H1 (cell line): ENCODE results near the gene ZNF358. TPM values are rescaled to one million over a fixed set of nuclear protein-coding genes. Genes with fewer than 3 reads are reported as not detected.

Experiments used
- ASH2L ChIP-seq: fragments of 200-600, 300-600 bp; sonication (generic); IDR thresholded peaks from one replicate; pipeline ENCODE4 v1.7.1; 2017; ENCODE audit warnings: low read length
- CBX5 ChIP-seq: fragments of 300-800, 300-1000 bp; sonication (generic); IDR thresholded peaks from 2 replicates; pipeline ENCODE4 v1.7.1; 2016; ENCODE audit warnings: antibody characterized with exemption, low read length, low read depth
- CHD2 ChIP-seq: IDR thresholded peaks from 2 replicates; pipeline ENCODE4 v1.6.1; 2012; ENCODE audit warnings: low read length, improper control_type of control experiment
- CTBP2 ChIP-seq: IDR thresholded peaks from 2 replicates; pipeline ENCODE4 v1.7.0; 2011; ENCODE audit warnings: borderline replicate concordance, mild to moderate bottlenecking, moderate library complexity, mixed read lengths, low read length; ENCODE audit not compliant: insufficient read depth, insufficient read length
- EZH2 ChIP-seq: fragments of 200-600 bp; sonication (generic); IDR thresholded peaks from 2 replicates; pipeline ENCODE4 v1.7.1; 2012; ENCODE audit warnings: low read depth, mild to moderate bottlenecking, moderate library complexity, low read length, inconsistent platforms; ENCODE audit not compliant: severe bottlenecking
- HDAC2 ChIP-seq, 2 experiments: fragments of 300-600 bp in 1 of 2; sonication (generic) in 1 of 2; IDR thresholded peaks; 2 replicates each; pipeline ENCODE4 v1.6.1; 2011 to 2012; ENCODE audit warnings: low read depth in 2 of 2, low read length in 2 of 2, mild to moderate bottlenecking in 2 of 2, moderate library complexity in 2 of 2, borderline replicate concordance in 1 of 2, inconsistent platforms in 1 of 2
- JUND ChIP-seq: IDR thresholded peaks from 2 replicates; pipeline ENCODE4 v1.6.1; 2011; ENCODE audit warnings: mild to moderate bottlenecking, improper control_type of control experiment, low read length
- KDM1A ChIP-seq: fragments of 200-600, 300-600 bp; sonication (generic); IDR thresholded peaks from 2 replicates; pipeline ENCODE4 v1.7.1; 2016; ENCODE audit warnings: mild to moderate bottlenecking, low read length, borderline replicate concordance
- KDM4A ChIP-seq: IDR thresholded peaks from one replicate; pipeline ENCODE4 v1.7.1; 2012; ENCODE audit warnings: low read depth, mild to moderate bottlenecking, moderate library complexity, low read length, inconsistent platforms; ENCODE audit not compliant: severe bottlenecking
- MAFK ChIP-seq: IDR thresholded peaks from 2 replicates; pipeline ENCODE4 v1.6.1; 2012; ENCODE audit warnings: low read depth, mild to moderate bottlenecking, improper control_type of control experiment, low read length
- PHF8 ChIP-seq: fragments of 200-600 bp; sonication (generic); conservative IDR thresholded peaks from 2 replicates; pipeline ENCODE4 v1.7.1; 2012; ENCODE audit warnings: low read depth, mild to moderate bottlenecking, inconsistent platforms, low read length, moderate library complexity
- RFX5 ChIP-seq: IDR thresholded peaks from 2 replicates; pipeline ENCODE4 v1.6.1; 2011; ENCODE audit warnings: low read depth, low read length, improper control_type of control experiment, borderline replicate concordance
- SAP30 ChIP-seq: fragments of 300-600 bp; sonication (generic); IDR thresholded peaks from 2 replicates; pipeline ENCODE4 v1.7.1; 2012; ENCODE audit warnings: low read length, moderate library complexity, mild to moderate bottlenecking, inconsistent platforms; ENCODE audit not compliant: insufficient read depth, insufficient replicate concordance
- SIRT6 ChIP-seq: IDR thresholded peaks from one replicate; pipeline ENCODE4 v1.7.1; 2012; ENCODE audit warnings: low read length, inconsistent platforms
- SIX5 ChIP-seq: IDR thresholded peaks from 2 replicates; pipeline ENCODE4 v1.6.1; 2011; ENCODE audit warnings: mild to moderate bottlenecking, low read depth, low read length
- SP2 ChIP-seq: IDR thresholded peaks from 2 replicates; pipeline ENCODE4 v1.6.1; 2012; ENCODE audit warnings: mild to moderate bottlenecking, low read length, inconsistent platforms
- SUZ12 ChIP-seq: fragments of 200-600 bp; sonication (generic); IDR thresholded peaks from 2 replicates; pipeline ENCODE4 v1.6.1; 2012; ENCODE audit warnings: mild to moderate bottlenecking, inconsistent platforms, low read length, moderate library complexity, mixed read lengths
- TBP ChIP-seq: IDR thresholded peaks from 2 replicates; pipeline ENCODE4 v1.6.1; 2011; ENCODE audit warnings: low read depth, low read length, improper control_type of control experiment
- USF2 ChIP-seq: IDR thresholded peaks from 2 replicates; pipeline ENCODE4 v1.6.1; 2011; ENCODE audit warnings: low read length, improper control_type of control experiment
- polyA plus RNA-seq, 7 experiments: library from polyadenylated mRNA; depleted of rRNA in 3 of 7; stranded (reverse) in 5 of 7; unstranded in 2 of 7; fragments of >200 nt in 5 of 7; fragments of 200-250 nt in 2 of 7; gene quantifications; 1 replicate in 5 of 7; 2 replicates in 1 of 7; 4 replicates in 1 of 7; pipeline versions ENCODE4 v1.2.1 to v1.2.3, GENCODE V29; 2011 to 2013; ENCODE audit warnings: missing spikeins in 2 of 7, mixed read lengths in 2 of 7
- total RNA-seq: library from RNA; stranded (reverse); fragmentation: NEBNext Ultra II Directional; extraction: Animal tissue kit (Norgen Biotek cat#: 25700); gene quantifications from 2 replicates; pipeline ENCODE4 v1.2.1, GENCODE V29; 2021
- TF ChIP-seq, protein P1 (sequence below): IDR thresholded peaks from 2 replicates; pipeline ENCODE4 v1.6.1; 2011; ENCODE audit warnings: low read depth, mild to moderate bottlenecking, low read length; ENCODE audit not compliant: insufficient read depth
- TF ChIP-seq, protein P2 (sequence below), 3 experiments: IDR thresholded peaks; 1 replicate in 2 of 3; 2 replicates in 1 of 3; pipeline versions ENCODE4 v1.5.1 to v1.6.1; 2011; ENCODE audit warnings: low read length in 3 of 3, mild to moderate bottlenecking in 3 of 3, inconsistent platforms in 2 of 3, low read depth in 1 of 3, moderate library complexity in 1 of 3; ENCODE audit not compliant: insufficient read depth in 1 of 3; ENCODE audit errors: control extremely low read depth in 1 of 3

ZNF358 gene
- total and polyA plus RNA-seq, 2 of the 8 experiments (the other 6 are each of a cell fraction or from before 2014, with no cell fraction given), result 40.0 to 60.3 TPM

GRCh38 chr19:7534531-7535046, 18.7 kb downstream of the ZNF358 start (continued):
- TF ChIP-seq, protein P1, sequence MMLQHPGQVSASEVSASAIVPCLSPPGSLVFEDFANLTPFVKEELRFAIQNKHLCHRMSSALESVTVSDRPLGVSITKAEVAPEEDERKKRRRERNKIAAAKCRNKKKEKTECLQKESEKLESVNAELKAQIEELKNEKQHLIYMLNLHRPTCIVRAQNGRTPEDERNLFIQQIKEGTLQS, result no peak
- no peak for TF ChIP-seq SUZ12
- TF ChIP-seq HDAC2 (IDR thresholded peaks at IDR 0.05; ENCODE audit: borderline replicate concordance in 1 of 2, low read depth in 2 of 2, low read length in 2 of 2), result peak in 1 of 2 experiments; percentile 60; a peak in 1 of 4 replicates
- no peak for TF ChIP-seq KDM1A
- TF ChIP-seq CHD2, result no peak
- TF ChIP-seq, protein P2, sequence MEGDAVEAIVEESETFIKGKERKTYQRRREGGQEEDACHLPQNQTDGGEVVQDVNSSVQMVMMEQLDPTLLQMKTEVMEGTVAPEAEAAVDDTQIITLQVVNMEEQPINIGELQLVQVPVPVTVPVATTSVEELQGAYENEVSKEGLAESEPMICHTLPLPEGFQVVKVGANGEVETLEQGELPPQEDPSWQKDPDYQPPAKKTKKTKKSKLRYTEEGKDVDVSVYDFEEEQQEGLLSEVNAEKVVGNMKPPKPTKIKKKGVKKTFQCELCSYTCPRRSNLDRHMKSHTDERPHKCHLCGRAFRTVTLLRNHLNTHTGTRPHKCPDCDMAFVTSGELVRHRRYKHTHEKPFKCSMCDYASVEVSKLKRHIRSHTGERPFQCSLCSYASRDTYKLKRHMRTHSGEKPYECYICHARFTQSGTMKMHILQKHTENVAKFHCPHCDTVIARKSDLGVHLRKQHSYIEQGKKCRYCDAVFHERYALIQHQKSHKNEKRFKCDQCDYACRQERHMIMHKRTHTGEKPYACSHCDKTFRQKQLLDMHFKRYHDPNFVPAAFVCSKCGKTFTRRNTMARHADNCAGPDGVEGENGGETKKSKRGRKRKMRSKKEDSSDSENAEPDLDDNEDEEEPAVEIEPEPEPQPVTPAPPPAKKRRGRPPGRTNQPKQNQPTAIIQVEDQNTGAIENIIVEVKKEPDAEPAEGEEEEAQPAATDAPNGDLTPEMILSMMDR (IDR thresholded peaks at IDR 0.05; ENCODE audit: control extremely low read depth in 1 of 3, insufficient read depth in 1 of 3, low read depth in 1 of 3, low read length in 3 of 3), result peak in 1 of 3 experiments; percentile 9; a peak in 2 of 4 replicates
- no peak for TF ChIP-seq RFX5
- no peak for TF ChIP-seq JUND
- no peak for TF ChIP-seq USF2
- no peak for TF ChIP-seq ASH2L
- TF ChIP-seq SIX5, result no peak
- TF ChIP-seq CBX5, result no peak
- no peak for TF ChIP-seq MAFK
- no peak for TF ChIP-seq EZH2
- no peak for TF ChIP-seq CTBP2
- TF ChIP-seq SAP30, result peak; percentile 33
- no peak for TF ChIP-seq TBP
- no peak for TF ChIP-seq SIRT6
- no peak for TF ChIP-seq PHF8
- peak; percentile 22 for TF ChIP-seq KDM4A
- no peak for TF ChIP-seq SP2
